SH-SY5Y (cell line): Measurements from ENCODE around the gene APBB1.

Experiments
- GATA2 ChIP-seq: IDR thresholded peaks from 2 replicates; pipeline ENCODE4 v1.6.1; 2011; ENCODE audit warnings: mild to moderate bottlenecking, low read depth, low read length
- GATA3 ChIP-seq: IDR thresholded peaks from 2 replicates; pipeline ENCODE4 v1.6.1; 2011; ENCODE audit warnings: low read depth, mild to moderate bottlenecking, low read length, moderate library complexity

GRCh38 chr11:6459099-6459450 lies 40.2 kb upstream of the APBB1 start:
- no peak for TF ChIP-seq GATA2
- TF ChIP-seq GATA3: no peak
